HepG2 (cell line): ENCODE results near the gene PPP2R5D. TPM values are rescaled to one million over a fixed set of nuclear protein-coding genes. Genes with fewer than 3 reads are reported as not detected.

Experiments
- JUND ChIP-seq: sonication (generic); formaldehyde crosslinking; IDR thresholded peaks from 2 replicates; pipeline ENCODE4 v1.8.0; 2022; ENCODE audit warnings: mild to moderate bottlenecking, missing genetic modification reagents
- MAF1 ChIP-seq: sonication (generic); formaldehyde crosslinking; IDR thresholded peaks from 2 replicates; pipeline ENCODE4 v1.5.0; 2020; ENCODE audit warnings: missing genetic modification reagents, borderline replicate concordance
- NFIC ChIP-seq: IDR thresholded peaks from 2 replicates; pipeline ENCODE4 v1.6.1; 2012; ENCODE audit warnings: mild to moderate bottlenecking, low read length, inconsistent platforms
- SNRNP70 ChIP-seq: fragments of 200-400 bp; formaldehyde crosslinking; IDR thresholded peaks from 2 replicates; pipeline ENCODE4 v1.6.1; 2017; ENCODE audit warnings: mild to moderate bottlenecking, low read depth, low read length, moderate library complexity
- TBP ChIP-seq: sonication (generic); formaldehyde crosslinking; IDR thresholded peaks from 2 replicates; pipeline ENCODE4 v1.5.0; 2020; ENCODE audit warnings: missing genetic modification reagents
- ZBTB38 ChIP-seq: sonication (generic); formaldehyde crosslinking; IDR thresholded peaks from 2 replicates; pipeline ENCODE4 v1.5.1; 2020; ENCODE audit warnings: mild to moderate bottlenecking, missing genetic modification reagents
- ZC3H13 ChIP-seq: sonication (generic); formaldehyde crosslinking; IDR thresholded peaks from 2 replicates; pipeline ENCODE4 v1.8.1; 2023; ENCODE audit warnings: mild to moderate bottlenecking, missing genetic modification reagents, moderate library complexity
- ZNF33B ChIP-seq: sonication (generic); formaldehyde crosslinking; IDR thresholded peaks from 2 replicates; pipeline ENCODE4 v1.5.1; 2020; ENCODE audit warnings: mild to moderate bottlenecking, missing genetic modification reagents
- ZNF549 ChIP-seq: sonication (generic); formaldehyde crosslinking; IDR thresholded peaks from 2 replicates; pipeline ENCODE4 v1.5.0; 2020; ENCODE audit warnings: missing genetic modification reagents
- ZNF644 ChIP-seq: IDR thresholded peaks from 2 replicates; pipeline ENCODE4 v1.6.1; 2016; ENCODE audit warnings: low read depth
- polyA plus RNA-seq, 8 experiments: library from polyadenylated mRNA; depleted of rRNA in 3 of 8; stranded (reverse) in 7 of 8; unstranded in 1 of 8; fragments of >200 nt; fragmentation: Illumina TruSeq in 4 of 8; extraction: Trizol in 4 of 8; gene quantifications; 2 replicates each; pipeline versions ENCODE4 v1.2.1 to v1.2.3, GENCODE V29; 2011 to 2016; ENCODE audit warnings: low read depth in 4 of 8, missing spikeins in 1 of 8, mixed read lengths in 1 of 8; ENCODE audit not compliant: insufficient read depth in 1 of 8
- total RNA-seq, 5 experiments: library from RNA; depleted of rRNA; stranded (reverse); fragments of >200 nt; fragmentation: Illumina TruSeq; extraction: Trizol; gene quantifications; 2 replicates each; pipeline ENCODE4 v1.2.3, GENCODE V29; 2016; ENCODE audit warnings: low read depth in 1 of 5
- TF ChIP-seq, protein P1 (sequence below): sonication (generic); formaldehyde crosslinking; IDR thresholded peaks from 2 replicates; pipeline ENCODE4 v1.5.1; 2020; ENCODE audit warnings: mild to moderate bottlenecking, missing genetic modification reagents, borderline replicate concordance
- TF ChIP-seq, protein P2 (sequence below): IDR thresholded peaks from 2 replicates; pipeline ENCODE4 v1.6.1; 2016; ENCODE audit warnings: mild to moderate bottlenecking, missing biosample characterization, missing genetic modification reagents
- TF ChIP-seq, protein P3 (sequence below): sonication (generic); formaldehyde crosslinking; IDR thresholded peaks from 2 replicates; pipeline ENCODE4 v1.4.0; 2020; ENCODE audit warnings: mild to moderate bottlenecking, missing genetic modification reagents, borderline replicate concordance
- TF ChIP-seq, protein P4 (sequence below): sonication (generic); formaldehyde crosslinking; IDR thresholded peaks from 2 replicates; pipeline ENCODE4 v1.8.1; 2023; ENCODE audit warnings: mild to moderate bottlenecking, inconsistent platforms, moderate library complexity, missing genetic modification reagents, borderline replicate concordance
- TF ChIP-seq, protein P5 (sequence below): sonication (generic); formaldehyde crosslinking; IDR thresholded peaks from 2 replicates; pipeline ENCODE4 v1.4.0; 2020; ENCODE audit warnings: mild to moderate bottlenecking, missing genetic modification reagents

The PPP2R5D gene
- total and polyA plus RNA-seq, 2 of the 13 experiments (the other 11 are each of a cell fraction or from before 2014, with no cell fraction given) = 53.7 to 60.4 TPM

DNA sequence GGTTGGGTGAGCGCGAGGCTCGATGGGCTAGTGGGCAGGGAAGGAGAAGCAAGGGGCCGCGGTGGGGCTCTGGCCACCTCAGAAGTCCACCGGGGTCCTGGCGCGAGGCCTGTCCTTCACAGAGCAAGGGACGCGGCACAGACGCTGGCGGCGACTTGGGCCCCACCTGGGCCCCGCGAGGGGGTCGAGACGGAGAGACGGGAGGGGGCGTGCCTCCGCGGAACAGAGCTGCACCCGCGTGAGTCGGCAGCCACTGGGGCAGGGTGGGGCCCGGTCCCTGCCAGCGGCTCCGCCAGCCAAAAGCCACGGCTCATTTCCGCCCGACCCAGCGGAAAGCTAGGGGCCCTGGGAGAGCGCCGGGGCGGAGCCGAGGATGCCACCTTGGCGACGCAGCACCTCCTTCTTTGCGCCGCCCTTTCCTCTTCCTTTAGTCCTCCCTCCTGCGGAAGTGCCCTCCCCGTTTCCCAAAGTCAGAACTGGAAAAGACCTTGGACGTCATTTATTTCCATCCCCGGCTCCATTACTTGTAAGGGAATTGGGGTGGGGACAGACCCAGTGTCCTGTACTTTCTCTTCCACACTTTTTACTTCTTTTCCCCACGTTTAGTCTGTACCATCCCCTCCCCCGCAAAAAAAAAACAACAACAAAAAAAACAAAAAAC lies 69.3 kb downstream of the PPP2R5D start, which contains the start of gene CUL7 (continued):
- TF ChIP-seq, protein P1, sequence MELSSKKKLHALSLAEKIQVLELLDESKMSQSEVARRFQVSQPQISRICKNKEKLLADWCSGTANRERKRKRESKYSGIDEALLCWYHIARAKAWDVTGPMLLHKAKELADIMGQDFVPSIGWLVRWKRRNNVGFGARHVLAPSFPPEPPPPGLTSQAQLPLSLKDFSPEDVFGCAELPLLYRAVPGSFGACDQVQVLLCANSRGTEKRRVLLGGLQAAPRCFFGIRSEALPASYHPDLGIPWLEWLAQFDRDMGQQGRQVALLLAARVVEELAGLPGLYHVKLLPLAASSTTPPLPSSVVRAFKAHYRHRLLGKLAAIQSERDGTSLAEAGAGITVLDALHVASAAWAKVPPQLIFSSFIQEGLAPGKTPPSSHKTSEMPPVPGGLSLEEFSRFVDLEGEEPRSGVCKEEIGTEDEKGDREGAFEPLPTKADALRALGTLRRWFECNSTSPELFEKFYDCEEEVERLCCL (CRISPR knock-in tag) = no peak
- TF ChIP-seq, protein P2, sequence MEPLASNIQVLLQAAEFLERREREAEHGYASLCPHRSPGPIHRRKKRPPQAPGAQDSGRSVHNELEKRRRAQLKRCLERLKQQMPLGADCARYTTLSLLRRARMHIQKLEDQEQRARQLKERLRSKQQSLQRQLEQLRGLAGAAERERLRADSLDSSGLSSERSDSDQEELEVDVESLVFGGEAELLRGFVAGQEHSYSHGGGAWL (CRISPR knock-in tag) = peak; percentile 99
- TF ChIP-seq SNRNP70 (no peak), ZNF549 (CRISPR knock-in tag) (no peak), ZNF644 (CRISPR knock-in tag) (0 out of 2 replicates have a peak, but pooled peaks have one; percentile 19), MAF1 (CRISPR knock-in tag) (peak; percentile 58; the same call in 1 of the 2 replicates), ZBTB38 (no peak), NFIC (no peak), ZNF33B (CRISPR knock-in tag) (no peak), TBP (CRISPR knock-in tag) (no peak), JUND (CRISPR knock-in tag) (no peak), ZC3H13 (CRISPR knock-in tag) (peak; percentile 95)
- TF ChIP-seq, protein P3, sequence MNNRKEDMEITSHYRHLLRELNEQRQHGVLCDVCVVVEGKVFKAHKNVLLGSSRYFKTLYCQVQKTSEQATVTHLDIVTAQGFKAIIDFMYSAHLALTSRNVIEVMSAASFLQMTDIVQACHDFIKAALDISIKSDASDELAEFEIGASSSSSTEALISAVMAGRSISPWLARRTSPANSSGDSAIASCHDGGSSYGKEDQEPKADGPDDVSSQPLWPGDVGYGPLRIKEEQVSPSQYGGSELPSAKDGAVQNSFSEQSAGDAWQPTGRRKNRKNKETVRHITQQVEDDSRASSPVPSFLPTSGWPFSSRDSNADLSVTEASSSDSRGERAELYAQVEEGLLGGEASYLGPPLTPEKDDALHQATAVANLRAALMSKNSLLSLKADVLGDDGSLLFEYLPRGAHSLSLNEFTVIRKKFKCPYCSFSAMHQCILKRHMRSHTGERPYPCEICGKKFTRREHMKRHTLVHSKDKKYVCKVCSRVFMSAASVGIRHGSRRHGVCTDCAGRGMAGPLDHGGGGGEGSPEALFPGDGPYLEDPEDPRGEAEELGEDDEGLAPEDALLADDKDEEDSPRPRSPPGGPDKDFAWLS = no peak; the same call in 1 of the 2 replicates
- TF ChIP-seq, protein P4, sequence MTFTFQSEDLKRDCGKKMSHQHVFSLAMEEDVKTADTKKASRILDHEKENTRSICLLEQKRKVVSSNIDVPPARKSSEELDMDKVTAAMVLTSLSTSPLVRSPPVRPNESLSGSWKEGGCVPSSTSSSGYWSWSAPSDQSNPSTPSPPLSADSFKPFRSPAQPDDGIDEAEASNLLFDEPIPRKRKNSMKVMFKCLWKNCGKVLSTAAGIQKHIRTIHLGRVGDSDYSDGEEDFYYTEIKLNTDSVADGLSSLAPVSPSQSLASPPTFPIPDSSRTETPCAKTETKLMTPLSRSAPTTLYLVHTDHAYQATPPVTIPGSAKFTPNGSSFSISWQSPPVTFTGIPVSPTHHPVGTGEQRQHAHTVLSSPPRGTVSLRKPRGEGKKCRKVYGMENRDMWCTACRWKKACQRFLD = peak; percentile 58; the same call in 1 of the 2 replicates
- TF ChIP-seq, protein P5, sequence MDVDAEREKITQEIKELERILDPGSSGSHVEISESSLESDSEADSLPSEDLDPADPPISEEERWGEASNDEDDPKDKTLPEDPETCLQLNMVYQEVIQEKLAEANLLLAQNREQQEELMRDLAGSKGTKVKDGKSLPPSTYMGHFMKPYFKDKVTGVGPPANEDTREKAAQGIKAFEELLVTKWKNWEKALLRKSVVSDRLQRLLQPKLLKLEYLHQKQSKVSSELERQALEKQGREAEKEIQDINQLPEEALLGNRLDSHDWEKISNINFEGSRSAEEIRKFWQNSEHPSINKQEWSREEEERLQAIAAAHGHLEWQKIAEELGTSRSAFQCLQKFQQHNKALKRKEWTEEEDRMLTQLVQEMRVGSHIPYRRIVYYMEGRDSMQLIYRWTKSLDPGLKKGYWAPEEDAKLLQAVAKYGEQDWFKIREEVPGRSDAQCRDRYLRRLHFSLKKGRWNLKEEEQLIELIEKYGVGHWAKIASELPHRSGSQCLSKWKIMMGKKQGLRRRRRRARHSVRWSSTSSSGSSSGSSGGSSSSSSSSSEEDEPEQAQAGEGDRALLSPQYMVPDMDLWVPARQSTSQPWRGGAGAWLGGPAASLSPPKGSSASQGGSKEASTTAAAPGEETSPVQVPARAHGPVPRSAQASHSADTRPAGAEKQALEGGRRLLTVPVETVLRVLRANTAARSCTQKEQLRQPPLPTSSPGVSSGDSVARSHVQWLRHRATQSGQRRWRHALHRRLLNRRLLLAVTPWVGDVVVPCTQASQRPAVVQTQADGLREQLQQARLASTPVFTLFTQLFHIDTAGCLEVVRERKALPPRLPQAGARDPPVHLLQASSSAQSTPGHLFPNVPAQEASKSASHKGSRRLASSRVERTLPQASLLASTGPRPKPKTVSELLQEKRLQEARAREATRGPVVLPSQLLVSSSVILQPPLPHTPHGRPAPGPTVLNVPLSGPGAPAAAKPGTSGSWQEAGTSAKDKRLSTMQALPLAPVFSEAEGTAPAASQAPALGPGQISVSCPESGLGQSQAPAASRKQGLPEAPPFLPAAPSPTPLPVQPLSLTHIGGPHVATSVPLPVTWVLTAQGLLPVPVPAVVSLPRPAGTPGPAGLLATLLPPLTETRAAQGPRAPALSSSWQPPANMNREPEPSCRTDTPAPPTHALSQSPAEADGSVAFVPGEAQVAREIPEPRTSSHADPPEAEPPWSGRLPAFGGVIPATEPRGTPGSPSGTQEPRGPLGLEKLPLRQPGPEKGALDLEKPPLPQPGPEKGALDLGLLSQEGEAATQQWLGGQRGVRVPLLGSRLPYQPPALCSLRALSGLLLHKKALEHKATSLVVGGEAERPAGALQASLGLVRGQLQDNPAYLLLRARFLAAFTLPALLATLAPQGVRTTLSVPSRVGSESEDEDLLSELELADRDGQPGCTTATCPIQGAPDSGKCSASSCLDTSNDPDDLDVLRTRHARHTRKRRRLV (CRISPR knock-in tag) = peak; percentile 64; the same call in 1 of the 2 replicates
